NB4 (cell line): ENCODE data around the gene TXNDC2.

Experiments
- DNase-seq: peaks from one replicate; pipeline ENCODE4 v3.0.0; 2010; ENCODE audit warnings: low read depth
- H3K4me3 ChIP-seq: one replicate; pipeline ENCODE4 v1.5.1; 2011; ENCODE audit warnings: mild to moderate bottlenecking, low read depth, low read length, moderate library complexity
- CTCF ChIP-seq: IDR thresholded peaks from one replicate; pipeline ENCODE4 v1.5.1; 2012; ENCODE audit warnings: low read depth, low read length
- MYC ChIP-seq: IDR thresholded peaks from 2 replicates; pipeline ENCODE4 v1.6.1; 2011; ENCODE audit warnings: low read depth, low read length
- POLR2A ChIP-seq: IDR thresholded peaks from 2 replicates; pipeline ENCODE4 v1.6.1; 2011; ENCODE audit warnings: mild to moderate bottlenecking; ENCODE audit not compliant: insufficient read length; ENCODE audit errors: extremely low read depth
- TF ChIP-seq, protein P1 (sequence below): IDR thresholded peaks from 2 replicates; pipeline ENCODE4 v1.6.1; 2011; ENCODE audit warnings: low read depth, low read length

The TXNDC2 gene

DNA sequence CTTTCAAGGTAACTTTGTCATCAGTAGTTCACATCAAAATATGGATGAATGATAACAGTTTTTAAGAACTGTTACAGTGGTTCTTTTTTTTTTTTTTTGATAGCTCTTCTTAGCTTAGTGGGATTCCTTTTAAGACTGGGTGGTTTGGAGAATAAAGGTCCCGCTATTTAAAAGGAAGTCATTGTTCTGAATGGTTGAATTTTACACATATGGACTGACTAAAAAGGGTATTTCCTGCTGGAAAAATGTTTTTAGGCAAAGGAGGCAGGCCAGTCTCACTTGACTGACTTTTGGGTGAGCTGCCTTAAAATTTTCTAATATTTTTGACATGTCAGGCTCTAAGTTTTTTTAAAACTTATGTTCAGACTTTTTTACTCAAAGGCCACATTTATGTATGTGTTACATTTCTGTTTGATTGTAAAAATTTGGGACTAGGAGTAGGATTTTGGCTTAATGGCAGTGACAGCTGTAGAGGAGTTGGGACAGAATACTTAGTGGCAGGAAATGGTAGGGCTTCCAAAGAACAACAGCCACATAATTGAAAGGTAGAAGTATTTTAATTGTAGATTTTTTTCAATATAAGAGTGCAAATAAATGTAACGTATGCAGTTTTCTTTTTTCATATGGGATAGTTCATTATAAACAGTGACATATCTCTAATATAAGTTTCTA lies 41.8 kb downstream of the TXNDC2 start:
- no peak for TF ChIP-seq MYC
- no peak for TF ChIP-seq POLR2A
- TF ChIP-seq, protein P1, sequence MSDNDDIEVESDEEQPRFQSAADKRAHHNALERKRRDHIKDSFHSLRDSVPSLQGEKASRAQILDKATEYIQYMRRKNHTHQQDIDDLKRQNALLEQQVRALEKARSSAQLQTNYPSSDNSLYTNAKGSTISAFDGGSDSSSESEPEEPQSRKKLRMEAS: no peak
- TF ChIP-seq CTCF: no peak
- no peak overlapping the region for H3K4me3 ChIP-seq
- no peak for DNase-seq

DNA sequence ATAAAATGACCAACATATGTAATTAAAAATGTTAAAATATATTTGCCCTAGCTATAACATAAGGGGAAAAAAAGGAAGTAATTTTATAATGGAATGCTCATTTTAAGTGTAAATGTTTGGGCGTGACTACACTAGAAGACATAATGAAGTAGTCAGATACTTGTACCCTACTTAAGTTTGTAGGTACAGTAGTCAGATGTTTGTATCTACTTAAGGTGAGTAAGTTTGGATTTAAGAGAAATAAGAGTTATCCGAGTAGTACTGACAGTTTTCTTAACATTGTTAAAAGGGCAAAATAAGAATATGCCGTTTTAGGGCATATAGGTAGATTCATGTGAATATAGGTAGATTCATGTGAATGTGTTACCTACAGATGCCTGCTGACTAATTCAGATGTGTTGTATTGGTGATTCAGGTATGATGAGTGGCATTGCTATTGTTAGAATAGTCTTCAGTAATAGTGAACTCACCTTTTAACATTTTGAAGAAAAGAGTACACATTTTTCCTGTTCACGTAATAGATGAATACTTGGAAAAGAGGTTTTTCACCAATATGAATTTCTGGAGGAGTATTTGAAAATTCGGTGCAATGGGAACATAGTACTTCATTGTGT lies 43.0 kb downstream of the TXNDC2 start:
- TF ChIP-seq POLR2A: no peak
- TF ChIP-seq, protein P1: no peak
- no peak for TF ChIP-seq CTCF
- no peak for DNase-seq
- no peak overlapping the region for H3K4me3 ChIP-seq

DNA sequence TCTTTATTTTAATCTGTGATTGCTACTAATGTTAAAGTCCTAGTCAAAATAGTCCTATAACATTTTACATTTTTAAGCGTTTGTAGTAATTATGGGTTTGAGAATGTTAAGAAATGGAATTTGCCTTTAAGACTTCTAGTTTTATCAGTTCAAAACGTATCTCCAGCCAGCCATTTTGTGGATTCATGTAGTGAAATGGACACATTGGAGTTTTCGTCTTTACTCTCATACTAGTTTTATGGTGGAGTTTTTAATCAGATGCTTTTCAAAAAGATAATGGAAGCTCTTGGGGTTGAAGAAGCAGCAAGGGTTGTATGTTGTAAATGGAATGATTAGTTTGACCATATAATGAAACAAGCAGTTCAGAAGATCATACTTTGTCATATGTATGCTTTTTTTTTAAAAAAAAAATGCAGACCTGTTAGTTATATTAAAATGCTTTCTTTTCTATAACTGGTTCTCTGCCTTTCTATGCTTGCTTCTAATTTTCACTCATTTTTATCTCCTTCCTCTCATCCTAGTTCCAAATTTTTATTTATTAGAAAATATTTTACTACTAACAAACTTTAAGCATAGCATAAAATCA lies 44.6 kb downstream of the TXNDC2 start:
- no peak for DNase-seq
- TF ChIP-seq, protein P1: no peak
- TF ChIP-seq CTCF (no peak), MYC (no peak), POLR2A (no peak)
- H3K4me3 ChIP-seq: no peak overlapping the region

- DNase-seq: no peak
- TF ChIP-seq CTCF (no peak), POLR2A (no peak), MYC (no peak)
- TF ChIP-seq, protein P1: no peak
- no peak overlapping the region for H3K4me3 ChIP-seq
Measured at GRCh38 chr18:9931146-9931545, 45.4 kb downstream of the TXNDC2 start.

DNA sequence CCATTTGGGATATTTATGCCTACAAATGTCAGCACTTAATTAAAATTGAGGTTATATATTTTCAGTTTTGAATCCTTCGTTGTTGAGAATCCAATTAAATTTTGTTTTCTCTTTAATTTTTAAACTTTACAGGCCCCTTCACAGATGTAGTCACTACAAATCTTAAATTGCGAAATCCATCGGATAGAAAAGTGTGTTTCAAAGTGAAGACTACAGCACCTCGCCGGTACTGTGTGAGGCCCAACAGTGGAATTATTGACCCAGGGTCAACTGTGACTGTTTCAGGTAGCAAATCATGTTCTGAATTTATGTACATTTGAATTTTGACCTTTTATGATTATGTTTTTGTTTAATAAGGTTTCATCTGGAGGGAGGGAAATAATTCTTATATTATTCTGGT lies 45.9 kb downstream of the TXNDC2 start:
- no peak for TF ChIP-seq MYC
- TF ChIP-seq, protein P1: no peak
- TF ChIP-seq POLR2A: no peak
- no peak for TF ChIP-seq CTCF
- no peak overlapping the region for H3K4me3 ChIP-seq
- no peak for DNase-seq
